Breast epithelium (tissue), 3 donors: ENCODE results near the gene BBS9.

ENCODE experiments used
- POLR2A ChIP-seq: fragments of 450-650 bp; IDR thresholded peaks from one replicate; pipeline ENCODE4 v1.6.1; 2016; ENCODE audit warnings: antibody characterized with exemption, mild to moderate bottlenecking, moderate library complexity
- TF ChIP-seq, protein P1 (sequence below), 3 donors: fragments of 450-650 bp; IDR thresholded peaks; one replicate each; pipeline ENCODE4 v1.5.1; 2016 to 2017; ENCODE audit warnings: antibody characterized with exemption in 3 of 3, mild to moderate bottlenecking in 3 of 3, moderate library complexity in 3 of 3

DNA sequence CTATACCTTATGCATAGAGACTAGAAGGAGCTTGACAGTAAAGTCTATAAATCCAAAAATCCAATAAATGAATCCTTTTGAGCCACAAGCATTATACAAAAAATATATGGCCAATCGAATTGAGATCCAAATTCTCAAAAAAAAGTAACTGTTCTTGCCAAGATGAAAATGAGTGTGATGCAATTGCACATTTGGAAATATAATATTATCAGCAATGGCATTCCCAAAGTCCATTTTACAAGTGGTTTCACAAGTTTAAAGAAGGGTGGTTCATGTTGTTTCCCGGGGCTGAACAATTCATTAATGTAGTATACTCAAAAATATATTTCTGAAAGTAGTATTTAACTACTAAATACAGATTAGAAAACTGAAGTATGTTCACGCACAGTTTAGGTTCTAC lies 27.5 kb upstream of the BBS9 start:
- TF ChIP-seq POLR2A: no peak
- TF ChIP-seq, protein P1, sequence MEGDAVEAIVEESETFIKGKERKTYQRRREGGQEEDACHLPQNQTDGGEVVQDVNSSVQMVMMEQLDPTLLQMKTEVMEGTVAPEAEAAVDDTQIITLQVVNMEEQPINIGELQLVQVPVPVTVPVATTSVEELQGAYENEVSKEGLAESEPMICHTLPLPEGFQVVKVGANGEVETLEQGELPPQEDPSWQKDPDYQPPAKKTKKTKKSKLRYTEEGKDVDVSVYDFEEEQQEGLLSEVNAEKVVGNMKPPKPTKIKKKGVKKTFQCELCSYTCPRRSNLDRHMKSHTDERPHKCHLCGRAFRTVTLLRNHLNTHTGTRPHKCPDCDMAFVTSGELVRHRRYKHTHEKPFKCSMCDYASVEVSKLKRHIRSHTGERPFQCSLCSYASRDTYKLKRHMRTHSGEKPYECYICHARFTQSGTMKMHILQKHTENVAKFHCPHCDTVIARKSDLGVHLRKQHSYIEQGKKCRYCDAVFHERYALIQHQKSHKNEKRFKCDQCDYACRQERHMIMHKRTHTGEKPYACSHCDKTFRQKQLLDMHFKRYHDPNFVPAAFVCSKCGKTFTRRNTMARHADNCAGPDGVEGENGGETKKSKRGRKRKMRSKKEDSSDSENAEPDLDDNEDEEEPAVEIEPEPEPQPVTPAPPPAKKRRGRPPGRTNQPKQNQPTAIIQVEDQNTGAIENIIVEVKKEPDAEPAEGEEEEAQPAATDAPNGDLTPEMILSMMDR (IDR thresholded peaks at IDR 0.05): no peak
